Amniotic stem cell (primary cell): Measurements from ENCODE around the gene PTPN11.

Experiments used
- DNase-seq: peaks from one replicate; lab custom pipeline; 2025; lab: John Stamatoyannopoulos, UW

PTPN11 gene

DNA sequence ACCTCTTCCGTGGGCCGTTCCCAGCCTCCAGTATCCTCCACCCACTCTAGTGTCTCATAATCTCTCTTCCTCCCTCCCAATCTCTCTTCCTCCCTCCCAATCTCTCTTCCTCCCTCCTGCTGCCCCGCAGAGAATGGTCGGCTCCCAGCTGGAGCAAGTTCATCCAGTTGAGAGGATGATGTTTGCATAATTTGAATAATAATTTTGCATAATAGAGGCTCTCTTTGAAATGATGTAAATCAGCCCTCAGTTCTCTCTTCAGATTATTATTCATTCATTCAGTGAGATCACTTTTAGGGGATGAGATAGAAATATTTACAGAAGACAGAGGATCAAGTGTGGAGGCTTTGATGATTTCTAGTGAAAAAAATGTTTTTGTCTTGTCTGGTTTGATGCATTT lies 125.0 kb downstream of the PTPN11 start:
- no peak for DNase-seq

DNA sequence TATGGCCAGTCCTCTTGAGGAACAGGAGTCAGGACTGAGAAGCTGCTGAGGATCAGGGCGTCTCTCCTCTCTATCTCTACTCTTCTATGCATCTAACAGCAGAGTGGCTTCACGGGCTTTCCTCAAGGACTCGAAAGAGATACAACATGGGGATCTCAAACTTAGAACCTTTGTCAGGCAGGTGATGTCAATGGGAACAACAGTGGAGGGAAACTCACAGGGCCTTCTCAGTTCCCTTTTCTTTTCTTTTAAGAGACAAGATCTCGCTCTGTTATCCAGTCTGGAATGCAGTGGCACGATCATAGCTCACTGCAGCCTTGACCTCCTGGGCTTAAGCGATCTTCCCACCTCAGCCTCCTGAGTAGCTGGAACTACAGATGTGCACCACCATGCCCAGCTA lies 127.6 kb downstream of the PTPN11 start:
- no peak for DNase-seq

DNA sequence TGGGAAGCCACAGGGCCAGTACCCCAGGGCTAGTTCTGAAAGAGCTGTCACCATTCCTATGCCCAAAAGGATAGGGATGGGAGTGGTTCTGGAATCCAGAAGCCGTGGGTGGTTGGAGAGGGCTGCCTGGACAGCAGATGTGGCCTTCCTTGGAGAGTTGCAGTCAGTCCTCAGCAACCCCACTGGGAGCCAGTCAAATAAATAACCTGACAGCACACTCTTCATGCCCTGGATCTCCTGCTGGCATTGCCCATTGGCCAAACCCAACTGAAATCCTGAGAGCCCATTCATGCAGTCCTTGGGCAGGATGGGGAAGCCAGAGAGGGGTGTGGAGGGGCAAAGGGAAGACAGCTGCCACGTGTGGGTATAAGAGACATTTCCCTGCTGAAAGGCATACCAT lies 128.2 kb downstream of the PTPN11 start:
- DNase-seq, result no peak

DNA sequence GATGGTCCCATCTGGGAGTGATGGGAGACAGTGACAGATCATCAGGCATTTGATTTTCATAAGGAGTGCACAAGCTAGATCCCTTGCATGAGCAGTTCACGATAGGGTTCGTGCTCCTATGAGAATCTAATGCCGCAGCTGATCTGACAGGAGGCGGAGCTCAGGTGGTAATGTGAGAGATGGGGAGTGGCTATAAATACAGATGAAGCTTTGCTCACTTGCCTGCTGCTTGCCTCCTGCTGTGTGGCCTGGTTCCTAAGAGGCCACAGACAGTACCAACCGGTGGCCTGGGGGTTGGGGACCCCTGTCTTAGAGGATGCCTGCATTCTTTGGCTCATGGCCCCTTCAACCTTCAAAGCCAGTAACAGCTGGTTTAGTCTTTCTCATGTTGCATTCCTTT lies 130.3 kb downstream of the PTPN11 start:
- no peak for DNase-seq

DNA sequence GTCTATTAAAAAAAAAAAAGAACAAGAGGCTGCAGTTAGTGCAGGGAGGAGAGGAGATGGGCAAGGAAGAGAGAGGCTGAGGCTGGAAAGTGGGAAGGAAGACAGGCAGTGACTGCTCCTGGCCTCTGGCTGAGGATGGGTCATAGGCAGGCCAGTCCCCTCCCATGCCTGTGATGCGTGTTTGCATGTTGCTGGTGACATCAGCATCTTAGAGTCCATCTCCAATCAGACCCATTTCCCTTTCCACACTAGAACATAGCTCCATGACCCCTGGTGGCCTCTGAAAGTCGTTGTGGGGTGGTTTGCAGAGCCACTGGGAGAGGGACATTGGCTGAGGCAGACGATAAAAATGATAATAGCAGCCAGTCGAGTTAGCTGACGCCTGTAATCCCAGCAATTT lies 132.9 kb downstream of the PTPN11 start:
- DNase-seq, result no peak

DNA sequence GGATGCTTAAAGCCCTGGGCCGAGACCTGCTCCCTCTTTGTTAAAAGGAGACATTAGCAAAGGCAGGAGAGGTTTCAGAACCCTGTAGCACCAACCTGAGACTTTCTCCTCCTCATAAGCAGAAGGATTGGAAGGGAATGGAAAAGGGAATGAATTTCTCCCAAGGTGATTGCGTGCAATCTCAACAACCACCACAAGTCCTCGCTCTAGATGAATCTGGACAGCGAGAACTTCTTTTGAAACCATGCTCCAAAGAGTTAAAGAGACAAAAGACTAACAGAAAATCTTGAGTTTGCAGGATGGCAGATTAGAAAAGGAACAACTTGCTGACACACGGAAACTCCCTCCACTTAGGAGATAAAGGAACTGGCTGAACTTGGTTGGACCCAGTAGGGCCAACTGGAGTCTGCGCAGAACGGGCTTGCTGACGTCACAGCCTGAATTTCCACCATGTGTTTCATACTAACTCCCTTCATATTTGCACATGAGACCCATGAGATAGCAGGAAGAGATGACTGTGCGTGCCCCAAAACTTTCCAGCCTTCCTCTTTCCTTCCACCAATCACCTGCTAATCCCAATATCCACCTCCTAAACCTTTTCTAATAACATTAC lies 137.0 kb downstream of the PTPN11 start:
- DNase-seq, result no peak

DNA sequence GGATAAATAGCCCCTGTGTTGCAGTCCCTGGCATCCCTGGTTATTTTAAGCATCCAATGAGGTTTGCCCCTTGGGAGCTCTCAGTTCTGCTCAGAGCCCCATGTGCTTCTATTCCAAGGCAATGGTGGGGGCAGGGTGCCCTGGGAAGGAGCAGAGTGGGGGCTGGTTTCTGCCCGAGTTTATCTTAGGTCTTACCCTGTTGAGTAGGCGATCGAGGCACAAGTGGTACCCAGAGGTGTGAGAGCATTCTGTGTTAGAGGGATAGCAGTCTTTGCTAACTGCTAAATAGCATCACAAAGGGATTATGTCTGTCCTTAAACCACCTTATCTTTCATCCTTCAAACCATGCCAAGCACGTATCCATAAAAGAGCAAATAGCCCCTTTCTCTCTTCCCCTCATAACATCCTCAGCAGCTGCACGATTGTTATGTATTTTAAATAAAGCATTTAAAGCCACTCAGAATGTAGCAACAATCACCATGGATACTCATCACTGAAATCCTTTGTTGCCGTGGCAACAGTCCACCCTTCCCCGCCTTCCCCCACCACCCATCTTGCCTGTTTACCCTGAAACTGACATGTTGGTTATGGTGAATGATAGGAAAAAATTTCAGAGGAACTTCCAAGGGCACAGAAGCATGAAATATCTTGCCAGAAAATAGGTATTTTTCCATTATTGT lies 139.3 kb downstream of the PTPN11 start:
- DNase-seq, result no peak
